Liver (tissue), 3 donors: ENCODE data around the gene SIPA1L3.

ENCODE experiments used
- CTCF ChIP-seq: fragments of 150-350 bp; IDR thresholded peaks from 2 replicates; pipeline ENCODE4 v1.5.1; 2017; ENCODE audit warnings: improper control_type of control experiment, low read depth, low read length; ENCODE audit not compliant: missing input control
- EGR1 ChIP-seq, 2 donors: IDR thresholded peaks; 2 replicates each; pipeline ENCODE4 v1.6.1; 2016 to 2018; ENCODE audit warnings: antibody characterized with exemption in 2 of 2, low read depth in 2 of 2
- HNF4A ChIP-seq, 2 donors: conservative IDR thresholded peaks; 2 replicates each; pipeline ENCODE4 v1.6.1; 2016; ENCODE audit warnings: antibody characterized with exemption in 2 of 2, mild to moderate bottlenecking in 2 of 2
- RAD21 ChIP-seq, 2 donors: IDR thresholded peaks; 2 replicates each; pipeline ENCODE4 v1.6.1; 2016; ENCODE audit warnings: antibody characterized with exemption in 2 of 2, mild to moderate bottlenecking in 2 of 2
- TF ChIP-seq, protein P1 (sequence below): IDR thresholded peaks from 2 replicates; pipeline ENCODE4 v1.6.1; 2016; ENCODE audit warnings: antibody characterized with exemption, mild to moderate bottlenecking
- donor health status: healthy.
- donor health status: healthy.

DNA sequence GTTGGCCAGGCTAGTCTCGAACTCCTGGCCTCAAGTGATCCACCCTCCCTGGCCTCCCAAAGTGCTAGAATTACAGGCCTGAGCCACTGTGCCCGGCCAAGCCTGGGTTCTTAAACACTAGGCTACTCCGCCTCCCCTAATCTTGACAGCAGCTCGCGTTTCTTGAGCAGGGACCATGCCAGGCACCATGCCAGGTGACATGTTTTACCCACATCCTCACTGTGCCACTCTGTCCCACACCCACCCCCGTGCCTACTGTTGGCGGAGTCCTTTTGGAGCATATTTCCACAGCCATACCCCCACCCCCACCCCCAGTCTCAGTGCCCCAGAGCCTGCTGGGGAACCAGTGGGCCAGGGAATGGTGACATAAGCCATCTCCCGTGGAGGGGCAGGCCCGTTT is 218.2 kb downstream of the SIPA1L3 start:
- no peak for TF ChIP-seq CTCF
- no peak for TF ChIP-seq EGR1 (IDR thresholded peaks at IDR 0.05; ENCODE audit: low read depth in 2 of 2)
- TF ChIP-seq, protein P1, sequence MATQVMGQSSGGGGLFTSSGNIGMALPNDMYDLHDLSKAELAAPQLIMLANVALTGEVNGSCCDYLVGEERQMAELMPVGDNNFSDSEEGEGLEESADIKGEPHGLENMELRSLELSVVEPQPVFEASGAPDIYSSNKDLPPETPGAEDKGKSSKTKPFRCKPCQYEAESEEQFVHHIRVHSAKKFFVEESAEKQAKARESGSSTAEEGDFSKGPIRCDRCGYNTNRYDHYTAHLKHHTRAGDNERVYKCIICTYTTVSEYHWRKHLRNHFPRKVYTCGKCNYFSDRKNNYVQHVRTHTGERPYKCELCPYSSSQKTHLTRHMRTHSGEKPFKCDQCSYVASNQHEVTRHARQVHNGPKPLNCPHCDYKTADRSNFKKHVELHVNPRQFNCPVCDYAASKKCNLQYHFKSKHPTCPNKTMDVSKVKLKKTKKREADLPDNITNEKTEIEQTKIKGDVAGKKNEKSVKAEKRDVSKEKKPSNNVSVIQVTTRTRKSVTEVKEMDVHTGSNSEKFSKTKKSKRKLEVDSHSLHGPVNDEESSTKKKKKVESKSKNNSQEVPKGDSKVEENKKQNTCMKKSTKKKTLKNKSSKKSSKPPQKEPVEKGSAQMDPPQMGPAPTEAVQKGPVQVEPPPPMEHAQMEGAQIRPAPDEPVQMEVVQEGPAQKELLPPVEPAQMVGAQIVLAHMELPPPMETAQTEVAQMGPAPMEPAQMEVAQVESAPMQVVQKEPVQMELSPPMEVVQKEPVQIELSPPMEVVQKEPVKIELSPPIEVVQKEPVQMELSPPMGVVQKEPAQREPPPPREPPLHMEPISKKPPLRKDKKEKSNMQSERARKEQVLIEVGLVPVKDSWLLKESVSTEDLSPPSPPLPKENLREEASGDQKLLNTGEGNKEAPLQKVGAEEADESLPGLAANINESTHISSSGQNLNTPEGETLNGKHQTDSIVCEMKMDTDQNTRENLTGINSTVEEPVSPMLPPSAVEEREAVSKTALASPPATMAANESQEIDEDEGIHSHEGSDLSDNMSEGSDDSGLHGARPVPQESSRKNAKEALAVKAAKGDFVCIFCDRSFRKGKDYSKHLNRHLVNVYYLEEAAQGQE, result no peak
- no peak for TF ChIP-seq HNF4A (conservative IDR thresholded peaks at IDR 0.05)
- TF ChIP-seq RAD21 (IDR thresholded peaks at IDR 0.05), result no peak
